Fibroblast of lung (primary cell): Measurements from ENCODE around the gene AKT1.

Source experiments
- CTCF ChIP-seq, 2 donors: IDR thresholded peaks in 1 of 2; conservative IDR thresholded peaks in 1 of 2; 1 replicate in 1 of 2; 2 replicates in 1 of 2; pipeline ENCODE4 v1.5.1; 2011 to 2012; ENCODE audit warnings: low read length in 2 of 2, control low read depth in 1 of 2, inconsistent platforms in 1 of 2, low read depth in 1 of 2, mild to moderate bottlenecking in 1 of 2
- EZH2 ChIP-seq: IDR thresholded peaks from 2 replicates; pipeline ENCODE4 v1.5.1; 2012; ENCODE audit warnings: low read length, control low read depth, mild to moderate bottlenecking; ENCODE audit errors: missing control alignments

DNA sequence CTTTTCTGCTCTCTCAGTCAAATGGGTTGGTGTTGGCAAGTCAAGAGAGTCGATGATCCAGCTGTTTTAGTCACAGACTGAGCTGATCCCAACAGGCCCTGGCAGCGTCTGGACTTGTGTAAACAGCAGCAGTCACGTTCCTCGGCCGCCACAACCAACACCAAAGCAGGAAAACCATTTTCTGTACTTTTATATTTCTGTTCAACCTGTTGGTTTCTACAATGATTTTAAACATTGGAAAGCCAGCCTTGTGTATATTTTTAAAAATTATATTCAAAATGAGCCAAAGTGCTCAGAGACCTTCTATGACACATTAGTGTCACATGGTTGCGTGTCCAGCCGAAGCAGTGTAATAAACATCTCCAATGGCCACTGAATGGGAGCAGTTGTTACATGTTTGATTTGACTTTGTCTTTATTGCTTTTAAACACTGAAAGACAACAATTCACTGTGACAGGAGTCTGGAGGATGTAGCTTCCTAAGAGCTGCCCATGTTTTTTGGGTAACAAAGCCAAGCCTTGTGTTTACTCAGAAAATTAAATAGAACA is 48.5 kb downstream of the AKT1 start:
- no peak for TF ChIP-seq CTCF (conservative IDR thresholded peaks at IDR 0.05 in 1 of 2, IDR thresholded peaks at IDR 0.05 in 1 of 2; ENCODE audit: low read depth in 1 of 2, low read length in 2 of 2)
- TF ChIP-seq EZH2 = no peak
